Body of pancreas (tissue), 4 donors: ENCODE results near the gene ITPR2.

Experiments
- CTCF ChIP-seq, 7 experiments: fragments of 450-650 bp in 4 of 7; fragments of 200-600 bp in 3 of 7; sonication (generic) in 3 of 7; IDR thresholded peaks; one replicate each; pipeline ENCODE4 v1.5.1; 2016 to 2019; ENCODE audit warnings: antibody characterized with exemption in 7 of 7
- POLR2A ChIP-seq, 3 donors: fragments of 450-650 bp; IDR thresholded peaks; one replicate each; pipeline ENCODE4 v1.6.1; 2016; ENCODE audit warnings: antibody characterized with exemption in 3 of 3, mild to moderate bottlenecking in 2 of 3

GRCh38 chr12:26851031-26851809 is 18.2 kb upstream of the ITPR2 start:
- TF ChIP-seq POLR2A (IDR thresholded peaks at IDR 0.05): no peak
- TF ChIP-seq CTCF (IDR thresholded peaks at IDR 0.05): no peak
